IMR-90 (cell line): ENCODE results near the gene CYP11A1.

ENCODE experiments used
- BHLHE40 ChIP-seq: fragments of 150-350 bp; IDR thresholded peaks from 2 replicates; pipeline ENCODE4 v1.6.1; 2016; ENCODE audit warnings: mild to moderate bottlenecking, low read depth, low read length
- RFX5 ChIP-seq: IDR thresholded peaks from 2 replicates; pipeline ENCODE4 v1.8.0; 2012; ENCODE audit warnings: low read depth, mild to moderate bottlenecking, low read length, moderate library complexity

- TF ChIP-seq RFX5 (no peak), BHLHE40 (no peak)
These were observed 27.3 kb downstream of the CYP11A1 start for GRCh38 chr15:74340150-74340549.
